Stimulated activated naive CD8-positive, alpha-beta T cell treated with anti-CD3 and anti-CD28 coated beads, Interleukin-15, Interleukin-2, amounts not matched to agents 100 ng/mL and 50 ng/mL, for 24 hours (primary cell): ENCODE measurements around the gene ST6GALNAC5.

Source experiments
- H3K27ac Mint-ChIP-seq: one replicate; pipeline ENCODE4 v1.8.0; 2021; ENCODE audit warnings: mild to moderate bottlenecking, mixed read lengths
- H3K27me3 Mint-ChIP-seq: one replicate; pipeline ENCODE4 v1.8.0; 2021; ENCODE audit warnings: mixed read lengths
- H3K36me3 Mint-ChIP-seq: one replicate; pipeline ENCODE4 v1.8.0; 2021; ENCODE audit warnings: low read depth, mixed read lengths
- H3K4me1 Mint-ChIP-seq: one replicate; pipeline ENCODE4 v1.8.0; 2021; ENCODE audit warnings: low read depth, mixed read lengths
- H3K4me3 Mint-ChIP-seq: one replicate; pipeline ENCODE4 v1.8.0; 2021; ENCODE audit warnings: mild to moderate bottlenecking, mixed read lengths
- H3K9me3 Mint-ChIP-seq: one replicate; pipeline ENCODE4 v1.8.0; 2021; ENCODE audit warnings: mixed read lengths

The ST6GALNAC5 gene

GRCh38 chr1:77027847-77028246, 160.6 kb downstream of the ST6GALNAC5 start:
- no peaks in the 10 kb centered on the region for H3K36me3 Mint-ChIP-seq
- H3K27me3 Mint-ChIP-seq = peaks cover 18% of the 10 kb centered on the region
- H3K9me3 Mint-ChIP-seq = no peaks in the 10 kb centered on the region
- H3K27ac Mint-ChIP-seq = no peak overlapping the region
- no peaks in the 10 kb centered on the region for H3K4me1 Mint-ChIP-seq
- H3K4me3 Mint-ChIP-seq = no peak overlapping the region

- Mint-ChIP-seq H3K36me3 (no peaks in the 10 kb centered on the region), H3K27me3 (peaks cover 18% of the 10 kb centered on the region)
Measured at GRCh38 chr1:77030401-77031105, 163.3 kb downstream of the ST6GALNAC5 start.

GRCh38 chr1:77031106-77031662, 163.9 kb downstream of the ST6GALNAC5 start:
- H3K9me3 Mint-ChIP-seq = no peaks in the 10 kb centered on the region
- no peaks in the 10 kb centered on the region for H3K36me3 Mint-ChIP-seq
- H3K27me3 Mint-ChIP-seq = peaks cover 18% of the 10 kb centered on the region
- no peaks in the 10 kb centered on the region for H3K4me1 Mint-ChIP-seq
- no peak overlapping the region for H3K4me3 Mint-ChIP-seq
- no peak overlapping the region for H3K27ac Mint-ChIP-seq

More at GRCh38 chr1:77030401-77031105, 163.3 kb downstream of the ST6GALNAC5 start:
- Mint-ChIP-seq H3K4me3 (no peak overlapping the region), H3K9me3 (no peaks in the 10 kb centered on the region), H3K4me1 (no peaks in the 10 kb centered on the region), H3K27ac (no peak overlapping the region)

GRCh38 chr1:77036560-77036959, 169.3 kb downstream of the ST6GALNAC5 start:
- H3K27ac Mint-ChIP-seq = no peak overlapping the region
- peaks cover 10% of the 10 kb centered on the region for H3K9me3 Mint-ChIP-seq
- H3K4me3 Mint-ChIP-seq = no peak overlapping the region
- H3K36me3 Mint-ChIP-seq = peaks cover 4% of the 10 kb centered on the region
- H3K27me3 Mint-ChIP-seq = peaks cover 4% of the 10 kb centered on the region
- H3K4me1 Mint-ChIP-seq = no peaks in the 10 kb centered on the region

- no peaks in the 10 kb centered on the region for H3K4me1 Mint-ChIP-seq
- H3K9me3 Mint-ChIP-seq = peaks cover 10% of the 10 kb centered on the region
- peaks cover 4% of the 10 kb centered on the region for H3K36me3 Mint-ChIP-seq
- H3K27ac Mint-ChIP-seq = no peak overlapping the region
- H3K4me3 Mint-ChIP-seq = no peak overlapping the region
- peaks cover 2% of the 10 kb centered on the region for H3K27me3 Mint-ChIP-seq
Measured at GRCh38 chr1:77037038-77037437, 169.8 kb downstream of the ST6GALNAC5 start.

- Mint-ChIP-seq H3K36me3 (peaks cover 4% of the 10 kb centered on the region), H3K9me3 (peaks cover 10% of the 10 kb centered on the region), H3K27ac (no peak overlapping the region), H3K4me1 (no peaks in the 10 kb centered on the region), H3K4me3 (no peak overlapping the region), H3K27me3 (no peaks in the 10 kb centered on the region)
Measured at GRCh38 chr1:77038000-77038399, 170.7 kb downstream of the ST6GALNAC5 start.

- peaks cover 10% of the 10 kb centered on the region for H3K9me3 Mint-ChIP-seq
- no peaks in the 10 kb centered on the region for H3K27me3 Mint-ChIP-seq
- H3K36me3 Mint-ChIP-seq = peaks cover 4% of the 10 kb centered on the region
- no peak overlapping the region for H3K4me3 Mint-ChIP-seq
- H3K4me1 Mint-ChIP-seq = no peaks in the 10 kb centered on the region
- no peak overlapping the region for H3K27ac Mint-ChIP-seq
Measured at GRCh38 chr1:77039111-77039510, 171.8 kb downstream of the ST6GALNAC5 start.

GRCh38 chr1:77039739-77040138, 172.5 kb downstream of the ST6GALNAC5 start:
- Mint-ChIP-seq H3K9me3 (peaks cover 10% of the 10 kb centered on the region), H3K4me3 (no peak overlapping the region), H3K36me3 (peaks cover 4% of the 10 kb centered on the region), H3K27ac (no peak overlapping the region), H3K4me1 (no peaks in the 10 kb centered on the region), H3K27me3 (no peaks in the 10 kb centered on the region)

- Mint-ChIP-seq H3K27me3 (no peaks in the 10 kb centered on the region), H3K36me3 (peaks cover 4% of the 10 kb centered on the region), H3K9me3 (peaks cover 10% of the 10 kb centered on the region), H3K27ac (no peak overlapping the region), H3K4me1 (no peaks in the 10 kb centered on the region), H3K4me3 (no peak overlapping the region)
Measured at GRCh38 chr1:77040826-77041225, 173.5 kb downstream of the ST6GALNAC5 start.

- H3K4me1 Mint-ChIP-seq = peaks cover 22% of the 10 kb centered on the region
- no peak overlapping the region for H3K4me3 Mint-ChIP-seq
- H3K27me3 Mint-ChIP-seq = peaks cover 6% of the 10 kb centered on the region
- H3K9me3 Mint-ChIP-seq = no peaks in the 10 kb centered on the region
- H3K36me3 Mint-ChIP-seq = no peaks in the 10 kb centered on the region
- H3K27ac Mint-ChIP-seq = no peak overlapping the region
Measured at GRCh38 chr1:77044133-77044849, 177.0 kb downstream of the ST6GALNAC5 start.

GRCh38 chr1:77047575-77047974, 180.3 kb downstream of the ST6GALNAC5 start:
- H3K4me3 Mint-ChIP-seq = no peak overlapping the region
- H3K27me3 Mint-ChIP-seq = peaks cover 6% of the 10 kb centered on the region
- H3K27ac Mint-ChIP-seq = no peak overlapping the region
- H3K36me3 Mint-ChIP-seq = no peaks in the 10 kb centered on the region
- H3K4me1 Mint-ChIP-seq = peaks cover 22% of the 10 kb centered on the region
- H3K9me3 Mint-ChIP-seq = no peaks in the 10 kb centered on the region

- Mint-ChIP-seq H3K27me3 (peaks cover 6% of the 10 kb centered on the region), H3K9me3 (no peaks in the 10 kb centered on the region), H3K27ac (no peak overlapping the region), H3K4me3 (no peak overlapping the region), H3K36me3 (no peaks in the 10 kb centered on the region), H3K4me1 (peaks cover 22% of the 10 kb centered on the region)
Measured at GRCh38 chr1:77047978-77048614, 180.8 kb downstream of the ST6GALNAC5 start.

GRCh38 chr1:77048615-77049005, 181.3 kb downstream of the ST6GALNAC5 start:
- H3K36me3 Mint-ChIP-seq = no peaks in the 10 kb centered on the region
- H3K4me3 Mint-ChIP-seq = no peak overlapping the region
- H3K27me3 Mint-ChIP-seq = peaks cover 6% of the 10 kb centered on the region
- peaks cover 22% of the 10 kb centered on the region for H3K4me1 Mint-ChIP-seq
- no peak overlapping the region for H3K27ac Mint-ChIP-seq
- H3K9me3 Mint-ChIP-seq = no peaks in the 10 kb centered on the region

GRCh38 chr1:77051425-77051824, 184.1 kb downstream of the ST6GALNAC5 start:
- Mint-ChIP-seq H3K4me3 (no peak overlapping the region), H3K9me3 (no peaks in the 10 kb centered on the region), H3K27ac (no peak overlapping the region), H3K27me3 (peaks cover 4% of the 10 kb centered on the region), H3K4me1 (peaks cover 20% of the 10 kb centered on the region), H3K36me3 (no peaks in the 10 kb centered on the region)

GRCh38 chr1:77056525-77056924, 189.2 kb downstream of the ST6GALNAC5 start:
- Mint-ChIP-seq H3K9me3 (no peaks in the 10 kb centered on the region), H3K27ac (no peak overlapping the region), H3K4me1 (no peaks in the 10 kb centered on the region), H3K36me3 (no peaks in the 10 kb centered on the region), H3K4me3 (no peak overlapping the region), H3K27me3 (peaks cover 4% of the 10 kb centered on the region)
